Skeletal muscle cell (primary cell): ENCODE data around the gene SHOC1.
"Not testable (repeated sequence)": the region's sequence is repeated elsewhere in the genome, so short reads cannot be mapped to it uniquely, and the experiment has no call there.

Source experiments
- DNase-seq: peaks from one replicate; pipeline ENCODE4 v3.0.0-alpha.2; 2010; ENCODE audit warnings: low read depth
- H3K4me3 ChIP-seq: 2 replicates; pipeline ENCODE4 v1.5.1; 2011; ENCODE audit warnings: low read depth, mild to moderate bottlenecking, control low read depth, low read length, moderate library complexity

The SHOC1 gene

DNA sequence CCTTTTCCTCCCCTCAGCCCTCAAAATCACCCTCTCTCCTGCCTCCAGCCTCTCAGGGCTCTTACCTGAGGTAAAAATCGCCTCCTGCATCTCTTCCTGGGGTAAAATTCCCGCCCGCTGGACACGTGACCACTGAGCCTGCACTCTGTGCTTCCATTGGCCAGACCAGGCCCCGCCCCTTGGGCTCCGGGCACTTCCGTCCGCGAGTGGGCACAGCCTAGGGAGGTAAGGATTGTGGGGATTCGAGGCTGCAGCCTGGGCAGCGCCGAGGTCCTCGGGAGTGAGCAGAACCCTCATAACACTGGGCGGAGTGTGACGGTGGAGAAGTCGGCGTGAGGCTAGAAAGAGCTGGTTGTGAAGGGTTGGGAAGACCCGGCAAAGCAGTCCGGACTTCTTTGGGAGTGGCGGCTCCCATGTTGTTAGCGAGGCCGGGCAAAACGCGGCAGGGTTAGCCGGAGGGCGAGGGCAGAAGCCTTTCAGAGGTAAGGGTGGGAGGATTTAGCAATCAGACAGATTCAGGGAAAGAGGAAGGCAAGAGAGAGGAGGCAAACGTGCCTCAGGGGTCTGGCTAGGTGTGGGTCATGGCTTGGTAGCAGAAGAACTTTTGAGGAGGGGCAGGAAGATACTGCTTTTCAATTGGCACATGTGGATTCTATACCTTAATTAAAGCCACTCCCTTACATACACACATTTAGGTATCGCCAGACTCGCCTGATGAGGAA is at the start of gene SHOC1:
Gene SHOC1, minus strand, starts transcription at position 103 of the 722 bp plus-strand sequence. CDS start 3,519 bp downstream, outside the sequence.
- DNase-seq: no peak
- no peak within 1 kb of the TSS for H3K4me3 ChIP-seq

DNA sequence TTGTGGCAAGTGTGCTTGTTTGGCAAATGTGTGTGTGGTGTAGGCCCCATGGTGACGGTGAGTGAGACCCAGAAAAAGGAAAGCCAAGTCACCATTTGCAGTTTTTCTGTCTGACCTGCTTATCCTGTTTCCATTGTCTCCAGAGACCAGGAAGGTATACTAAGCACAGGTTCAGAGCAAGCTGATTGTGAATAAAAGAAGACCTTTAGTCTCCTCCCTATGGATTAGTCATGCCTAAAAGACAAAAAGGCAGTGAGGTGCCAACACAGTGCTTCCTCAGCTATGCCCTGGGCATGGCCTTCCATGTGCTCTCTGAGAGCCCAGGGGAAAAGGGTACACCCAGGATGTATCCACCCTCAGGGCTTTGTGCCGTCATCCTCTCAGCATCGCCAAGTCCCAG is 49.2 kb upstream of the SHOC1 start:
- DNase-seq: no peak
- H3K4me3 ChIP-seq: no peak overlapping the region

DNA sequence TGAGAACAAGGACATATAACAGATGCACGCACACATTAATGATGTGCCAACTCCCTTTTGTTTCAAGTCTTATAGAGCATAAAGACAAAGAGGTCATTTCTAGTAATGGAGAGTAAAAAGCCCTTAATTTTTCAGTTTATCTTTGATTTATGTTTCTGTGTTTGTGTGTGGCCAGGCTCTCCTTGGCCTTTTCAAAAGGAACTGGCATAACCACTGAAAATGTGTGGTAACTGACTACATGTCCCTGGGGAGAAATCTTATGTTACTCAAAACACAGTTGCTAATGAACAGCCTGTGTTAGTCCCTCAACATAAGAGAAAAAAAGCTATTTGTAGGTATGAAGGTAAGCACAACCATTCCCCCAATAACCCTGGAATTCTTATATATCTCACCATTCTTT is 47.6 kb upstream of the SHOC1 start:
- DNase-seq: peak; percentile 51

DNA sequence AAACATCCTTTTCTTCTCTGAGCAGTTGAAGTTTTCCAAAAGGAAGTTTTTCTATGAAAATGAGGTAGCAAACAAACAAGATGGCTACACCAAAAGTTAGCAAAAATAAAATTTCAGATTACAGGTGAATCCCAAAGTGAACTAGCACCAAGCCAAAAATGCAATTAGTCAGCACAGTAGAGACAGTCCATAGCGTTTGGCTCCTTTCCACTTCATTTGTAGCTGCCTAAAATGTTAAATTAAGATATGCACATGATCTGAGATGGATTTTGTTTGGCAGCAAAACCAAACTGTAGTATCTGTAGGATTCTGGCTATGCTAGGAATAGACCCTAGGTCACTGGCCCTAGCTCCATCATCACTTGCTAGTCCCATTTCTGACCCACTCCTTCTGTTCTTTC is 45.7 kb upstream of the SHOC1 start:
- H3K4me3 ChIP-seq: no peak overlapping the region
- no peak for DNase-seq

More for the DNA sequence above, 47.6 kb upstream of the SHOC1 start:
- H3K4me3 ChIP-seq: no peak overlapping the region

DNA sequence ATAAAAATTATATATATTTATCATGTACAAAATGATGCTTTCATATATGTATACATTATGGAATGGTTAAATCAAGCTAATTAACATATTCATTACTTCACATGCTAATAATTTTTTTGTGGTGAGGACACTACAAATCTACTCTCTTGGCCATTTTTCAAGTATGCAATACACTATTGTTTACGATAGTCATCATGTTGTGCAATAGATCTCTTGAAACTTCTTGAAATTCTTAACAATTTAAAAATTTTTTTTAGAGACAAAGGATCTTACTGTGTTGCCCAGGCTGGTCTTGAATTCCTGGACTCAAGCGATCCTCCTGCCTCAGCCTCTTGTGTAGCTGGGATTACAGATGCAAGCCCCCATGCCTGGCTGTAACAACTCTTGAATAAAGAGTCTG is 45.2 kb upstream of the SHOC1 start:
- no peak overlapping the region for H3K4me3 ChIP-seq
- no peak for DNase-seq

DNA sequence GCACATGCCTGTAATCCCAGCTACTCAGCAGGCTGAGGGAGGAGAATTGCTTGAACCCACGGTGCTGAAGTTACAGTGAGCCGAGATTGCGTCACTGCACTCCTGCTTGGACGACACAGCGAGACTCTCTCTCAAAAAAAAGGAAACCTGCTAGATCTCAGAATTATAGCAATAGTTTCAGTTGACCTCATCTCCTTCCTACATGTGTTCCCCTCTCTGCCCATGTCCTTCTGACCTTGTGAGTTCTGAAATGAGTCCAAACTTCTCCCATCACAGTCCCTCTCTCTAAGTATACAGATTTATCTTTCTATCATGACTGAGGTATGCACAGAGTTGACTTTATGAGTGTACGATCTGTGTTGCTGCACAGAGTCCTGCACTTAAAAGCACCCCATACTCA is 44.6 kb upstream of the SHOC1 start:
- DNase-seq: peak; percentile 79
- no peak overlapping the region for H3K4me3 ChIP-seq

DNA sequence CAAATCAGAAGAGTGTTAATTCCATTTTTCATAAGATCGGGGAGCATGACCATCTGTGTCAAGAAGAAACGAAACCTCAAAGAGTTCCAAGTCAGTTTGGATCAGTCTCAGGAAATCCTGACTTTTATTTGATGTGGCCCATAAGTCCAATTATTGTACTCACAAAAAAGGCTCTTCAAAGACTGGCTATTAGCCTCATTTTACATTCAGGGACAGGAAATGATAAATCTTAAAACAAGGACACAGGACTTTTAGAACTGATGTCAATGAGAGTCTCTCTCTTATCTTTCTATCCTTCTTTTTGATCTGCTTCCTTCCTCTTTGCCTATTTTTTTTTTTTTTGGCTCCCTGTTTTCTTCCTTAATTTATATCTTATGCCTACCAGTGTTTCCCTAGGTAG is 43.7 kb upstream of the SHOC1 start:
- no peak for DNase-seq
- H3K4me3 ChIP-seq: no peak overlapping the region

DNA sequence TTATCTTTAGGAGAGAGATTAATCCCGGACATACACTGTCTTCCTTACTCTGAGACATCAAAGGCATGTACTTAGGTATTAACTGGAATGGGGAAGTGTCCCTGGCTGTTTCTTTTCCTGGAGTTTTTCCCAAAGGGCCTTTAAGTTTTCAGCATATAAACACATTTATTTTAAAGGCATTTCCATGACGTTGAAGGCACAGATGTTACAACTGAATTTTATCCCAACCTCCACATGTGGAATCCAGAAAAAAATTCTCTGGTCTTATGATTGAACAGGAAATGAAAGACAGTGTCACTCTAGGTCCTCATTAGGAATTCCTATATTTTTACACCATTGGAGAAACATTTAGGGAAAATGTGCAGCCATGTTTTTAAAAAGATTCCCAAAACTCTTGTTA is 41.6 kb upstream of the SHOC1 start:
- no peak overlapping the region for H3K4me3 ChIP-seq
- DNase-seq: no peak

DNA sequence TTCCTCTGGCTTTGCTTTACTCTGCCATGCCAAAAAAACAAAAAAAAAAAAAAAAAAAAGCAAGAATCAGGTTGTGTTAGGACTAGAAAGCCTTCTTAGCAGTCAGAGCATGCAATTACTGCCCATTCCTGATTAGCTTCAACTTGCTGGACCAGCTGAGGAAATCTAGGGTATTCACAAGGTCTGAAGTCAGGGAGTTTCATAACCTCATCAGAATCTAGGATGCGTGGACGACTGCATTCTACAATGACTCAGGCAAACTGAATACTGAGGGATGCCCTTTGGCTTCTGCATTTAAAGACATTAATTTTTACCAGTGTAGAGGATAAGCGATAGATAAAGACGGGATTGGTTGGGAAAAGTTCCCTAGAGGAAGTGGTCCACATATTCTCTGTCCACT is 39.2 kb upstream of the SHOC1 start:
- DNase-seq: no peak
- no peak overlapping the region for H3K4me3 ChIP-seq

DNA sequence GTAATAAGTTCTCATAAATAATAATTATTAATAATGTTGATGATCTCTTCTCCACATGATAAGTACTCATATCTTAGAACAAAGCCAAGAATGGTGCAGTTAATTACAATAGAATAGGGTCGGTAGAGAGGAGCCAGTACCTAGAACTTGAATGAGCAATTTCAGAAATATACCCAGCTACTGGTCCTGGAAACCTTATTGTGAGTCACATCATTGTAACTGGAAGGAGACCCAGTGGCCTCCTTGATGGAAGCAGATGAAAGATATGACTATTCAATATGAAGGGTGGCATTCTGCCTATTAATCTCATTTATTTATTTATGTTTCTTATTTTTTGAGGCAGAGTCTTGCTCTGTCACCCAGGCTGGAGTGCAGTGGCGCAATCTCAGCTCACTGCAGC is 37.7 kb upstream of the SHOC1 start:
- no peak overlapping the region for H3K4me3 ChIP-seq
- DNase-seq: no peak

DNA sequence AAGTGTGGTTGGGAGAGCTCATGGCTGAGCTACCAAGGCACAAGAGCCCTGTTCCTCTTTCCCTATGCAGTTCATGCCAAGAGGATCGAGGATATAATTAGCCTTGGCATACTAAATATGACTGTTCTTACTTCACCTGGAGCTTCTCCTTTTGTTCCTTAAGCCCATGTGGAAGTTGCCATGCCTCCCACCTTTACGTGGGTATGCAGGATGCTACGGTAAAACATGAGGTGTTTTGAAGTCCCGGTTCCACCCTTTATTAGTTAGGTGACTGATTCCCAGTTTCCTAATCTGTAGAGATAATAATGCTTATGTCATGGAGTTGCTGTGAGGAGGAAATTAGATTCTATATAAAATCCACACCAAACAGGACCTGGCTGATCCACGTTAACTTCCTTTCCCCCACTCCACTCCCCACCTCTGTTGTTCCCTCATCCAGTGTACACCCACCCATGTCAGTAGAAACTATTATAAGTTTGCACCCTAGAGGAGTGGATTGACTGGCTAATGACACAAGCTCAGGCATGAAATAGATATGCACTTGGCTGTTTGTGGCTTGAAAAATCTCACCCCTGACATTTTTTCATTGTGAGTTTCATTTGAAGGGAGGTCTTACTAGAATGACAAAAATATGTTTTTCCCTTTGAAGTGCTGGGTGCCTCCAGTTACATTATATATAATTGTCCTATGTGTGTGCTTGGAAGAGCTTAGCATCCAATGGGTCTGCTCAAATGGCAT is 36.8 kb upstream of the SHOC1 start:
- H3K4me3 ChIP-seq: no peak overlapping the region
- DNase-seq: no peak

DNA sequence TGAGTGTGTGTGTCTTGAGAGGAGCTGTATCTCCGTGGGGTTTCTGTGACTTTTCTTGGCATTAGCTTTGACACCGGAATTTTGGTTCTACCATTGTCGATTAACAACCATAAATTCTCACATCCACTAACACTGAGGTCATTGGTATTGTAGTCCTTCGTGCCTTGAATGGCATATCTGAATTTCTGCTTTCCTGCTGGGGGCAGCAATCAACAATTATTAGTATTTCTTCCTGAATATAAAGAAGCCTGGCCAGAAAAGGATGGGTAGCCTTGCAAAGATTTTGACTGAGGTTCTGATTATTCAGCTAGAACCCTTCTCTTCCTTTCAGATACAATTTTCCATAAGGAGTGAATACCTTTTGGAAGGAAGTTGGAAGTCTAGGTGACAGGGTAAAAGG is 33.5 kb upstream of the SHOC1 start:
- DNase-seq: no peak
- no peak overlapping the region for H3K4me3 ChIP-seq

DNA sequence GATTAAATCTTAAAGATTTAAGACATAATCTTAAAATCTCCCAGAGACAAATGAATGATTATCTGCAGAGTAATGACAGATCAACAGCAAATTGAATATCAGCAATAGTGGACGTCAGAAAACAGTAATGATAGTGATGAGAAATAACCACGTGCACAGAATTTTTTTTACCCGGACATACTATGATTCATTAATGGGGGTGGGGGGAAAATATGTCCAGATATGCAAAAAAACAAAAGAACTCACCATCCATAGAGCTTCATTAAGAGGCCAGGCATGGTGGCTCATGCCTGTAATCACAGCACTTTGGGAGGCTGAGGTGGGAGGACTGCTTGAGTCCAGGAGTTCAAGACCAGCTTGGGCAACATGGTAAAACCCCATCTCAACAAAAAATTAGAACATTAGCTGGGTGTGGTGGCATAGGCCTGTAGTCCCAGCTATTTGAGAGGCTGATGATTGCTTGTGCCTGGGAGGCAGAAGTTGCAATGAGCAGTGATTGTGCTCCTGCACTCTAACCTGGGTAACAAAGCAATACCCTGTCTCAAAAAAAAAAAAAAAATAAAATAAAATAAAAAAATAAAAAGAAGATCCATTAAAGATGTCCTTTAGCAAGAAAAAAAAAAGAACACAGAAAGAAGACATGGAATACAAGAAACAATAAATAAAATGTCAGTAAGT is 30.9 kb upstream of the SHOC1 start:
- DNase-seq: no peak
- no peak overlapping the region for H3K4me3 ChIP-seq

DNA sequence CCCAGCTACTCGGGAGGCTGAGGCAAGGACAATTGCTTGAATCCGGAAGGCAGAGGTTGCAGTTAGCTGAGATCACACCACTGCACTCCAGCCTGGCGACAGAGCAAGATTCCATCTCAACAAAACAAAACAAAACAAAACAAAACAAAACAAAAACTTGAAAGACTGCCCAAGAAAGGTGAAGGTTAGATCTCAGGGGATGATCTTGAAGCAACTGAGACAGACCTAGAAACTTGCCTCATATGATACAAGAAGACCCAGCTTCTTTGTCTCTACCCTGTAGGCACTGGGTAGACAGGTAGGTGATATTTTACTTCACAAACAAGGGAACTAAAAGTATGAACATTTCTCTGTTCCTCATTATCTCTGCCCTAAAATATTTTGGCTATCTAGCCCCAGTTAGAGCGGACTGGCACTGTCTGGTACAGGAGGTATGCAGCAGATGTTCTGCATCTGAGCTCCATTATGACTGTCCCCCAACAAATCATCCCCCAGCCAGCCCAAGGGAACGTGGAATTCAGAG is 26.3 kb upstream of the SHOC1 start:
- DNase-seq: no peak
- no peak overlapping the region for H3K4me3 ChIP-seq

DNA sequence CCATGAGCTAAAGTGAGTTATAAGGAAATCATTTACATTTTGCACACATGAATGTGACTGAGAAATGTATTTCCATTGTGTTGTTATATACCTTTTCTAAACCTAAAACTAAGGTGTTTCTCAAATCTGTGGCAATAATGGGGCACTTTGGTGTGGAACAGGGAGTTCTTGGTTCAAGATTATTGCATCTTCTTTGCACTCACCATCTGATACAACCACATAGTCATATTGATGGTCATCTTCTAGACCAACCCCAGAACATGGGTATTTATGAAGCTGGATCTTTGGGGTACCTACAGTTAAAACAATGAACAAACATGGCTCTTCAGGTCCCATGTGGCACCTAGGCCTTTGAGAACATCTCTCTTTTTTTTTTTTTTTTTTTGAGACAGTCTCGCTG is 24.6 kb upstream of the SHOC1 start:
- no peak overlapping the region for H3K4me3 ChIP-seq
- no peak for DNase-seq

DNA sequence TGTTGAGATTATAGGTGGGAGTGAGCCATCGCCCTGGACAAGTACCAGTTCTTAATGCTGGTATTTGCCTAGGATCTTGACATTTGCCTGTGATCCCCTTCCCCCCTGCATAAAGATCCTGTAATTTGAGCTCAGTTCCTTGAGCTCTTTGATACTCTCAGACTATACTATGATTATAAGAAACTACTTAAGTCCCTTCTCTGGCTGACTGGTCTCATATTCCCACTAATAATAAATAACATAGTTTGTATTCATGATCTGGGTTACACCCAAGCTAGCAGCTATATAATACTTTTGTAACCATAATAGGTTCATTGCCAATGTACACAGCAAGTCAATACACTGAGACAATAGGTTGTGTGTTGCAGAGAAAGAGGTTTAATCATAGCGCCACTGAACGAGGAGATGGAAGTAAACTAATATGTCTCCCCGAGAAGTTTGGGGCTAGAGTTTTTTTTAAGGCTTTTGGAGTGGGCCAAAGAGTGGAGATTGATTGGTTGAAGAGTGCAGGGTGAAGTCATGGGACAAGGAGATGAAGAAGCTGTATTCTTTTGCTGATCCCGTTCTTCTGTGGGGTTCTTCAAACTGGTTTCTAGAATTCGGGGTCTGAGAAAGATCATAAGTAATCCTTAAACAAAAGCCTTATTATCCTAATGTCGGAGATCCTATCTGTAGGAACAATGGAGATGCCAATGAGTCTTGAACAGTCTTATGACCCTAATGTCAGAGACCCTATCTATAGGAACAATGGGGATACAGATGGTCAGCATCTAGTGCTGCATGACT is 20.7 kb upstream of the SHOC1 start:
- no peak overlapping the region for H3K4me3 ChIP-seq
- no peak for DNase-seq

DNA sequence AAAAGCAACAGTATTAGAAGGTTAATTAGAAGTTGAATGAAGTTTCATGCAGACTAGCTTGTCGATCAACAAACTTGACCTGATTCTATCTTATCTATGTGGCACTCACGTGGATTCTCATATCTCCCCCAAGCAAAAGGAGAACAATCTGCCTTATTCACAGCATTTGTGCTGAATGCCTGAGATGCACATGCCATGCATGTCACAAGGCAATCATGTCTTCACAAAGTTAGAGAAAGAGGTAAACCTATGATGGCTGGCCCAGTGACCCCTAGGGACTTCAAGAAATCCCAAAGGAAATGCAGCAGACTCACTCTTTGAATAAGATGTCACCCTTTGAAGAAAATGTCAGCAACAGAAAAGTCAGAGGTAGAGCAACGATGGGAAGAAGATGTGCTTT is 17.6 kb upstream of the SHOC1 start:
- H3K4me3 ChIP-seq: no peak overlapping the region
- DNase-seq: no peak

DNA sequence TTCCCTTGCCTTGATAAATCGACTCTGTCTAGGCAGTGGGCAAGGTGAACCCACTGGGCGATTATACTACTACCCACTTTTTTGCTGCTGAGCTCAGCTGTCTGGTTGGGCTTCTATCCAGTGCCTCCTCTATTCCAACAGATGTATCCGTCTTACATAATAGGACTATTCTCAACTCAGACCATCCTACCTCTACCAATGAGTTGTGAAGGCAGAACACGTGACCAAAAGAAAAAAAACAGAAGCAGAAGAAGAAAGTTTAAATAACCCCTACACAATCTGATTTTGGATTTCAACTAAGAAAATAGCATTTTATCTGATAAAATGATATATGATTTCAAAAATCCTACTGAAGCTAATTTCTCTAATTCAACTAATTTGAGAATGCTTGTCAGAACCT is 16.2 kb upstream of the SHOC1 start:
- H3K4me3 ChIP-seq: no peak overlapping the region
- no peak for DNase-seq

DNA sequence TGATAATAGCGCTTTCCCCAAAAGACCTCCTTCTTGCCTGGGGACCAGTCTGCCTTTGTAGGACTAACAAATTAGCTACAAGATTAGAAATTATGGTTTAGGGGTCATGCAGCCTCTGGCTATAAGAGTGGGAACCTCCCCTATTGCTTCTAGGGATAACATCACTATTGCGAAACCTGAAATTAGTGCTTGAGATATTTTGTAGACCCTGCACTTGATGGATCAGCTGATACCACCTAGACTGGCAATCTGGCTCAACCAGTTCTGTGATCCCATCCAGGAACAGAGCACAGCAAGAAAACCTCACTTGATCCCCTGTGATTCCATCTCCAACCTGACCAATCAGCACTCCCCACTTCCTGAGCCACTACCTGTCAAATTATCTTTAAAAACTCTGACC is 15.7 kb upstream of the SHOC1 start:
- not testable (repeated sequence) for DNase-seq, H3K4me3 ChIP-seq

DNA sequence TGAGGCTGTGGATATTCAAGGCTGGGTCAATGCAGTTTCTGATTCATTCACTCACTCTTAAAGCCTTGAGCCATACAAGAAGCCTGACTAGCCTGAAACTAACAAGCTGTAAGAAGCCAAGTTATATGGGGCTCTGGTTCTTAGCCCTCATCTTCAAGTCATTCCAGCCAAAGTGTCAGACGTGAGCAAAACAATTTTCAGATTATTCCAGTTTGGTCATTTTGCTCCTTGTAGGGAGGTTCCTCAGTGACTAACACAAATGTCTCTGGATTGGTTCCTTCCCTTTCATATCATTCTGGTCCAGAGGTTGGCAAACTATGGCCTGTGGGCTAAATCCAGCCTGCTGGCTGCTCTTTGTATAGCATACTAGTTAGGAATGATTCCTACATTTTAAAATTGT is 12.5 kb upstream of the SHOC1 start:
- no peak for DNase-seq

More for the DNA sequence above, 12.5 kb upstream of the SHOC1 start:
- no peak overlapping the region for H3K4me3 ChIP-seq
